Ecto neural progenitor cell (in vitro differentiated cells): ENCODE data around the gene ELMO3.

Experiments used
- DNase-seq: peaks from one replicate; pipeline ENCODE4 v3.0.0-alpha.2; 2018; ENCODE audit warnings: low spot score

Gene ELMO3

GRCh38 chr16:67199808-67200198 lies 872 bp downstream of the ELMO3 start:
- peak; percentile 66 for DNase-seq

GRCh38 chr16:67200491-67200890 lies 1.6 kb downstream of the ELMO3 start:
- no peak for DNase-seq

DNA sequence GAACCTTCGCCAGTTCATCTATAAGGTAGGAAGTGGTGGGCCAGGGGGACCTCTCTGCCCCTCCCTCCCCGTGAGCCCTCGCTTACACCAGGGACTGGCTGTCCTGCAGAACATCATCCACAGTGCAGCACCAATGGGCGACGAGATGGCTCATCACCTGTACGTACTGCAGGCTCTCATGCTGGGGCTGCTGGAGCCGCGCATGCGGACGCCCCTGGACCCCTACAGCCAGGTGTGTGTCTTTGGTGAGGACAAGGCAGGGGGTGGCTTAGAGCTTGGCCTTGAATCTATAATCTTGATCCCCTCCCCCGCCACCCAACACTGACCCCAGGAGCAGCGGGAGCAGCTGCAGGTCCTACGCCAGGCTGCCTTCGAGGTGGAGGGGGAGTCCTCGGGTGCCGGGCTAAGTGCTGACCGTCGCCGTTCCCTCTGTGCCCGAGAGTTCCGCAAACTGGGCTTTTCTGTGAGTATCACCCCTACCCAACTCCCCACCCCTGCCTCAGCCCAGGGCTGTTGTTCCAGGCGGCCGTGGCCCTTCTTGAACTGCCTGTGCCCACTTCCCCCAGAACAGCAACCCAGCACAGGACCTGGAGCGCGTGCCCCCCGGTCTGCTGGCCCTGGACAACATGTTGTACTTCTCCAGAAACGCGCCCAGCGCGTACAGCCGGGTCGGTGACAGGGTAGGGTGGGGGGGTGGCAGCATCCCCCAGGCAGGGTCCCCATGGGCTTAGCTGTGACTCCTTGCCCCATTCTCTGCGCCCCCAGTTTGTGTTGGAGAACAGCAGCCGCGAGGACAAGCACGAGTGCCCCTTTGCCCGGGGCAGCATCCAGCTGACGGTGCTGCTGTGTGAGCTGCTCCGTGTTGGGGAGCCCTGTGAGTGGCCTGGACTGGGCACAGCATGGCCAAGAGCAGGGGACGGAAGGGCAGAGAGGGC lies 2.7 kb downstream of the ELMO3 start:
- no peak for DNase-seq

DNA sequence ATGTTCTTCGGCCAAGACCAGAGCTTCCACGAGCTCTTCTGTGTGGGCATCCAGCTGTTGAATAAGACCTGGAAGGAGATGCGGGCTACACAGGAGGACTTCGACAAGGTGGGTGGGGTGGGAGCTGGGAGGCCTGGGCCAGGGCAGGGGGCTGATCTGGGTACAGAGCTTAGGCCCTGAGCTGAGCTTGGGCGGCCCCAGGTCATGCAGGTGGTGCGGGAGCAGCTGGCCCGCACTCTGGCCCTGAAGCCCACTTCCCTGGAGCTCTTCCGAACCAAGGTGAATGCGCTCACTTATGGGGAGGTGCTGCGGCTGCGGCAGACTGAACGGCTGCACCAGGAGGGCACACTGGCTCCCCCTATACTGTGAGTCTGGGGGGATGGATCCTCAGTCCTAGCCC lies 3.5 kb downstream of the ELMO3 start:
- no peak for DNase-seq

- DNase-seq = no peak
These were observed 4.1 kb downstream of the ELMO3 start for GRCh38 chr16:67202956-67203493.

DNA sequence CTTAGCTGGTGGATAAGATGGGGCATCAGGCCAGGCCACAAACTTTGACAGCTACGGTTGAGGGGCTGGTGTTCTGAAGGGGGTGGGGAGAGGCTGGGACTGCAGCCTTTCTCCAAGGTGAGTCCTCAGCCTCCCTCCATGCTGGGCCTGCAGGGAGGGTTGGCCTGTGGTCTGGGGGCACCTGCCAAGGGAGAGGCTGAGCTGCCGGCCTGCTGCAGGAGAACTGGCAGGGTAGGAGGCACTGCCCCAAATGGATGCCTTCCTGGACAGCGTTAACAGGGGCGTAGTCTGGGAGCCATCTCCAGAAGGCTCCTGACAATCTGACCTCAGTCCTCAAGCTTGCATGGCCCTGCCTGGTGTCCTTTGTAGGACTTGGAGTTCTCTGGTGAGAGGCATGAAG lies 5.1 kb downstream of the ELMO3 start:
- DNase-seq = no peak

DNA sequence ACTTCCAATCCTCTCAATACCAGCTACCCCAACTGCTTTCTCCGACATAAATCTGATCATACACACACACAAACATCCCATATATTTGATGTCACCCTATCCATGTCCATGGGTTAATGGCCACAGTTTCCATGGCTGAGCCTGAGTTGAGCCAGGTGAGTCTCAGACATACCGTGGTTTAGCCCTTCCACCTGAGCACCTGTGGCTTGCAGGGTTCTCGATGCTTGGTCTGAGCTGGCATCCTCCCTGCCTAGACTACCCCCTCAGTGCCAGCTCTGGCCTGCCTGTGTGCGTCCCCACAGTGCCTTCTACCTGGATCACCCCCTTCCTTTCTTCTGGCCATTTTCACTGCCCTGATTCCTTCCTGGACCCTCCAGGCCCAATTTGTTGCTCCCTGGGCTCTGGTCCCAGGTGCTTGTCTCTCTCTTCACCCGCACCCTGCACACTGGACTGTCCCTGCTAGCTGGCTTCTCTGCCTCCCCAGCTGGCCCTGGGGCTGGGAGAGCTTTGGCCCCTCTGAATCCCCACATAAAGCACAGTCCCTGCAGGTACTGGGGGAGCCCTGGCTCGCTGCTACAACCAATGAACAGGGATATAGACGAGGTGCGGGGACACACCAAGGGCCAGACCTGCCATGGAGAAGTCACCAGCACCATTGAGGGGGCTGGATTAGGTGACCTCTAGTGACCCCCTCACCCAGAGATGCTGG lies 7.4 kb downstream of the ELMO3 start:
- no peak for DNase-seq

- no peak for DNase-seq
These were observed 7.9 kb downstream of the ELMO3 start for GRCh38 chr16:67206838-67207248.

- DNase-seq = no peak
These were observed 8.5 kb downstream of the ELMO3 start for GRCh38 chr16:67207249-67208091.

GRCh38 chr16:67208154-67208896 lies 9.4 kb downstream of the ELMO3 start:
- DNase-seq = no peak

DNA sequence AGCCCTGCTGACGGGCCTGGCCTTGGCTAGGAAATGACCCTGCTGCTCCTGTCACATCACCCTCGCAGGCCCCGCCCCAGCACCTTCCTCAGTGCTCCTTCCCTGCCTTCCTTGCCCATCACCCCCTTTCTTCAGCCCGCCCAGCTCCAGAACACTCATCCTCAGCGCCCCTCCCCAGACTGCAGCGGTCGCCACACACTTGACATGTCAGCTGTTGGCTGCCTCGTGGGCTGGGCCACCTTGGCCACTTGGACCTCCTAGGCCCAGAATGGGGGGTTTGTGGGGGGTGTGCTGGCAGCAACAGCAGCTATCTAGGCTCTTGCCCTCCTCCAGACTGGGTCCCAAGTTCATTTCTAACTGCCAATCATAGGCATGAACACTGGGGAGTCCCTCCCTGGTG lies 10.6 kb downstream of the ELMO3 start:
- DNase-seq = no peak

DNA sequence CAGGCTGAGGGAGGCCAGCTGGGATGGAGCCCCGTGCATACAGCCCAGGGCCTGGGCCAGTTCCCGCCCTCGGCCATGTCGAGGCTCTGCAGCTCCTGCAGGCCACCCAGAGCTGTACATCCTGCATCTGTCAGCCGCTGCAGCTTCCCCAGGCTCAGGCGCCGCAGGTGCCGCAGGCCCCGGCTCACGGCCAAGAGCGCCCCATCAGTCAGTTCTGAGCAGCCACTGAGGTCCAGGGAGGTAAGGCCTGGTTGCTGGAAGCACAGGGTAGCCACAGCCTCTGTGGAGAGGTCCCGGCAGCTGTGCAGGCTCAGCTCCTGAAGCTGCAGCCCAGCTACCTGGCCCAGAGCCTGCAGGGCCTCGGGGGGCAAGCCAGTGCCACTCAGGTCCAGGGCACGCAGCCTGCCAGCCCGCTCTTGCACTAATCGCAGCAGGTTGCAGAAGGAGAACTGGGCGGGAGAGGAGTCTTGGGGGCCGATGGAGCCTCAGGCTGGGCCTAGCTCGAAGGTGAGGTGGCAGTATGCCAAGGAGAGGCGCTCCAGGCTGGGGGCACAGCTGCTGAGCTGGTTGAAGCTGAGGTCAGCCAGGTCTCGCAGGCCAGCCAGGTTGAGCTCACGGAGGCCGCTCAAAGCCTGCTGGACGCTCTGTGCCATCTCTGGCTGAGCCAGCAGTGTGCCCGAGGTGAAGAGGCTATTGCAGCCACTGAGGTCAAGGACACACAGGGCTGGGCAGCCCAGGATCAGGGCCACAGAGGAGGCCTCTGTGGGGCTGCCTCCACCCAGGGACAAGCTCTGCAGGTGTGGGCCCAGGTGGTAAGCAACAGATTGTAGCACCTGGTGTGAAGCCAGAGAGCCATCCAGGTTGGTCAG lies 11.4 kb downstream of the ELMO3 start:
- DNase-seq = no peak

- DNase-seq = no peak
These were observed 12.7 kb downstream of the ELMO3 start for GRCh38 chr16:67211674-67212073.

DNA sequence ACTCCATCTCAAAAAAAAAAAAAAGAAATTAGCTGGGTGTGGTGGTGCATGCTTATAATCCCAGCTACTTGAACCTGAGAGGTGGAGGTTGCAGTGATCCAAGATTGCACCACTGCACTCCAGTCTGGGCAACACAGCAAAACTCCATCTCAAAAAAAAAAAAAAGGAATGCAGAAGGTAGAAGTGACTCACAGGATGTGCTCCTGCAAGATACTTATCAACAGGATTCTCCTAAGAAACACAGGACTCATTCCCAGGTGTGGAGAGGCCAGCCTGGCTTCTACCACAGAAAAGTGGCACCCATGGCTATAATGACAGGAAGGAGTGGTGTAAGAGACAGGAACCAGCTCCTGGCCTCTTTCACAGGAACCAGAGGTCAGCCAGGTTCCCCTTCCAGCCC lies 13.8 kb downstream of the ELMO3 start:
- no peak for DNase-seq

DNA sequence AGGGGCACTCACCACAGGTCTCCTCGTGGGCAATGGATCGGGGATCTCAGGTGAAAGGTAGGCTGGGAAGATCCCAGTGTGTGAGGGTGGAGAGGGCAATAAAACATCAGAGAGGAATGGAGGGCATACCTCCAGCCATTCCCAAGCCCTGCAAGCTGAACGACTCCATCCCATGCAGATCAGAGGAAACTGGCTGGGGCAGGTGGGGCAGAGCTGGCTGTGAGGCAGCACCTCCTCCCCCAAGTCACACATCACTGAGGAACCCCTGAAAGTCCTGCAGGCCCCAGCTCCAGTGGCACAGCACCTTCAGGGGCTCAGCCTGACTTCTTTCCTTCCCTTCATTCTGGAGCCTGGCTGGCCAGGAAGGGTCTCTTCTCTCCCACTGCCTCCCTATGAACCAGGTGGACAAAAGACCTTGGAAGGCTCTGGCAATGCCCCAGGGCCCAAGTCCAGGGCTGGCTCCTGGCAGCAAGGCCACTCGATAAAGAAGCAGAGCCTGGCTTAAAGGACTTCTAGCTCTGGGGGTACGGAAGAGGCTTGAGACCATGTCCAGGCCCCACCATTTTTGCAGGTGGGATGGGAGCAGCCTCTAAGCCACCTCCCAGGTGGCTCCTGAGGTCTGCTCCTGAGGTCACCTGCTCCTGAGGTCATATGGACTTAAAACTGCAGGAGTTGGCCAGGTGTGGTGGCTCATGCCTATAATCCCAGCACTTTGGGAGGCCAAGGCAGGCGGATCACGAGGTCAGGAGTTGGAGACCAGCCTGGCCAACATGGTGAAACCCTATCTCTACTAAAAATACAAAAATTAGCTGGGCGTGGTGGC lies 14.5 kb downstream of the ELMO3 start:
- DNase-seq = no peak

DNA sequence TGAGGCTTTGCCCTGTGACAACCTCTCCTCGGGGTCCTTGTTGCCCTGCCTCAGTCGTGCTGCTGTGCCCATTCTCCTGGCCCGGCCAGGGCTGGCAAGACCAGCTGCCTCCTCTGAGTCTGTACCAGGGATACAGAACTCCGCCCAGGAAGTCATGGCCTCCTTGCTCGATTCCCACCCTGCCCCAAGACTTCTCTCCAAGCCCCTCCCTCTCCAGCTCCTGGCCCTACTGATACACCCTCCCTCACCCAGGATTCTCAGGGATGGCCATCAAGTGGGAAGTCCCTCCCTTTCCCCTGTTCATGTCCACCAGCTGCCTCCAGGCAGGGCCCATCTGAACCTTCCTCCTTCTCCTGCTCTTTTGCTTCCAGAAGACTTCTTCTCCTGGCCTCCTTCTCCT lies 16.8 kb downstream of the ELMO3 start:
- no peak for DNase-seq

DNA sequence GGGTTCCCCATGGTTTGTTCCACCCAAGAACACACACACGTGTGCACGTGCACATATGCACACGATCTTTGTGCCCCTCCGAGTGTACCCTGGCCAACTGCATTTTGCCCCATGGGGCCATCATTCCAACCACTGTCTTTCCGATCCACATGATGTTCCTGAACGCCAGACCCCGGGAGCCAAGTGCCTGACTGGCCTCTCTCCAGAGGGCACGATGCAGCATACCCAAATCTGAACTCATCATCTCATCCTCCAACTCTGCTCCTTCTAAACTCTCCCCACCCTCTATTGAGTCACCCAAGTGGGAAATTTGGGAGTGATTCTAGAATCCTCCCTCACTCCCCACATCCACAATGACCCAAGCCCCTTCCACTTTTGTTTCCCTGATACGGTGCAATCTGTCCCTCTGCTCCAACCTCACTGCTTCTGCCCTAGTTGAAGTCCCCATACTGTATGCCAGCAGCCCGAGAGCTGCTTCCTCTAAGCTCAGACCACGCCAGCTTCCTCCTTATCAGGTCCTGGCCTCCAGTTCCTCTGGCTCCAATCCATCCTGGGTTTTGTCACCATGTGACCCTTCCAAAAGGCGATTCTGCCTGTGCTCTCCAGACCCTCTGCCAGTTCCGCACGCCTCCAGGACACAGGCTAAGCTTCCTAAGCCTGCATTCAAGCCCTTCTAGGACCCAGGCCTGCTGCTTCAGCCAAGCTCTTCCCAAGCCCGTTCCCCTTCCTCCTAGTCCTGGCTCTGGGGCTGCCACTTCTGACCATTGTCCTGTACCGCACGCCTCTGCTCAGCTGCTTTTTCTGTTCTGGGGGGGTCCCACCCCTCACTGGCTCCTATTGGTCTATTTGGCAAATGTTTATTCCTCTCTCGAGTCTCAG lies 17.9 kb downstream of the ELMO3 start:
- DNase-seq = no peak

DNA sequence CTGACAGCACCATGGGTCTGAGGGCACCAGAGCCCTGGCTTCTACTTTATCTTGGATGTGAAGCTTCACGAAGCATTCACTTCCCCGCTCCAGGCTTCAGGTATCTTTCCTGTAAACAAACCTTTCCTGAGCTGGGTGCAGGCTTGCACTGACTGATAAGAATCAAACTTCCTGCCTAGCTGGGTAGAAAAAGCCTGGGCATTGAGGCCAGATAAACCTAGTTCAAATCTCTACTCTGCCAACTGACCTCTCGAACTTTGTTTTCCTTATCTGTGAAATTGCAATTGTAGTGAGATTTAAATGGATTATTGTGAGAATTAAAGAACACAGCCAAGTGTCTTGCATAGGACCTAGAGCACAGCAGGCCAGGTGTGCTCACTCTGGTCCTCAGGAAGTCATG lies 25.1 kb downstream of the ELMO3 start:
- no peak for DNase-seq
